ENCODE measurements around the gene PANX2.

Gene PANX2

GRCh38 chr22:50169774-50170341 is 673 bp upstream of the PANX2 start:
- TF ChIP-seq ZFX (IDR thresholded peaks at IDR 0.05) (no peak), CTCF (conservative IDR thresholded peaks at IDR 0.05) (no peak)
- H3K27ac ChIP-seq = peak overlapping the region; percentile 83

GRCh38 chr22:50171319-50171964 is 911 bp downstream of the PANX2 start:
- TF ChIP-seq CTCF (conservative IDR thresholded peaks at IDR 0.05) (no peak), ZFX (IDR thresholded peaks at IDR 0.05) (no peak)
- no peak overlapping the region; the same call in 1 of the 2 replicates for H3K27ac ChIP-seq

GRCh38 chr22:50171965-50172421 is 1.5 kb downstream of the PANX2 start:
- TF ChIP-seq ZFX (IDR thresholded peaks at IDR 0.05) (no peak), CTCF (conservative IDR thresholded peaks at IDR 0.05) (no peak)
- no peak overlapping the region; the same call in 1 of the 2 replicates for H3K27ac ChIP-seq

GRCh38 chr22:50173311-50173982 is 2.9 kb downstream of the PANX2 start:
- TF ChIP-seq CTCF (conservative IDR thresholded peaks at IDR 0.05) (no peak), ZFX (IDR thresholded peaks at IDR 0.05) (no peak)
- H3K27ac ChIP-seq = no peak overlapping the region

GRCh38 chr22:50173983-50174355 is 3.4 kb downstream of the PANX2 start:
- H3K27ac ChIP-seq = no peak overlapping the region
- TF ChIP-seq CTCF (conservative IDR thresholded peaks at IDR 0.05) (no peak), ZFX (IDR thresholded peaks at IDR 0.05) (no peak)

GRCh38 chr22:50174382-50175190 is 4.1 kb downstream of the PANX2 start:
- H3K27ac ChIP-seq = no peak overlapping the region
- TF ChIP-seq ZFX (IDR thresholded peaks at IDR 0.05) (no peak), CTCF (conservative IDR thresholded peaks at IDR 0.05) (no peak)

- no peak overlapping the region for H3K27ac ChIP-seq
- no peak for TF ChIP-seq ZFX (IDR thresholded peaks at IDR 0.05)
- no peak for TF ChIP-seq CTCF (conservative IDR thresholded peaks at IDR 0.05)
Measured at GRCh38 chr22:50175191-50175461, 4.6 kb downstream of the PANX2 start.

Data from C4-2B (cell line).